Gastroesophageal sphincter (tissue), 3 donors: Measurements from ENCODE around the gene MKLN1.

ENCODE experiments used
- EP300 ChIP-seq: sonication (generic); formaldehyde crosslinking; IDR thresholded peaks from one replicate; pipeline ENCODE4 v1.6.1; 2017; ENCODE audit warnings: antibody characterized with exemption, mild to moderate bottlenecking
- POLR2A ChIP-seq, 2 donors: fragments of 450-650 bp; IDR thresholded peaks; one replicate each; pipeline ENCODE4 v1.6.1; 2017; ENCODE audit warnings: antibody characterized with exemption in 2 of 2, mild to moderate bottlenecking in 2 of 2, moderate library complexity in 1 of 2
- POLR2AphosphoS5 ChIP-seq: sonication (generic); formaldehyde crosslinking; IDR thresholded peaks from one replicate; pipeline ENCODE4 v1.6.1; 2017; ENCODE audit warnings: antibody characterized with exemption
- TF ChIP-seq, protein P1 (sequence below), 4 experiments: fragments of 200-600 bp in 2 of 4; fragments of 450-650 bp in 2 of 4; sonication (generic) in 1 of 4; IDR thresholded peaks; one replicate each; pipeline ENCODE4 v1.5.1; 2017 to 2019; ENCODE audit warnings: antibody characterized with exemption in 4 of 4, mild to moderate bottlenecking in 2 of 4, moderate library complexity in 2 of 4

DNA sequence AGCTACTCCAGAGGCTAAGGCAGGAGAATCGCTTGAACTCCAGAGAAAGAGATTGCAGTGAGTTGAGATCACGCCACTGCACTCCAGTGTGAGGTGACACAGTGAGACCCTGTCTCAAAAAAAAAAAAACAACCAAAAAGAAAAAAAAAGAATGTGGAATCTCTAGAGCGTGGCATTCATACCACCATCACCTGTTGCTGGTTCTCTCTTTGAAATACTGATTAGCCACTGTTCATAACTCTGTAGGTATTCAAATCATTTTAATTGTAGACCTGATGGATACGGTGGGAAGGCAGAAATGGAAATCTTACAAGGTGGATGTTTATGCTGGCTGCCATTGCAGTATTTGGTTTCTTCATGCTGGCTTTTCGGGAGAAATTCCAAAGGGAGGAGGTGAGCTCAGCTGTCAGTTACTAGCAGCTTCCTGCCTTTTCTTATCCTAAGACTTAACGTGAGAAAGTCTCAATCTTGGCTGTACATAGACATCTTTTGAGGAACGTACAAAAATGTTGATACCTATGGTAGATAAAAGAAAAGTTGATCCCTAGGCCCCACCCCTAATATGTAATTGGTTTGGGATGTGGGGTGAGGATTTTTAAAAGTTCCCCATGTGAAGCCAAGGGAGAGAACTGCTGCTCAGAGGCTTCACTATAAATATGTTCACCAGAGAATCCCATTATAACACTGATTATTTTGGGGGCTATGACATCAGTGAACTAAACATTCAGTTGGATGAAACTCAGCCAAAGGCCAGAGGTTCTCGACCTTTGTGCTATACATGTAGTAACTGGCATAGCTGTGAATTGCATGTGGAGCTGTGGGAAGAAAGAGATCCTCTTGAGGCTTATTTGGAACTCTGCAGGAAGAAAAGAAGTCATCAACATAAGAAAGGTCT is 26.9 kb upstream of the MKLN1 start:
- TF ChIP-seq, protein P1, sequence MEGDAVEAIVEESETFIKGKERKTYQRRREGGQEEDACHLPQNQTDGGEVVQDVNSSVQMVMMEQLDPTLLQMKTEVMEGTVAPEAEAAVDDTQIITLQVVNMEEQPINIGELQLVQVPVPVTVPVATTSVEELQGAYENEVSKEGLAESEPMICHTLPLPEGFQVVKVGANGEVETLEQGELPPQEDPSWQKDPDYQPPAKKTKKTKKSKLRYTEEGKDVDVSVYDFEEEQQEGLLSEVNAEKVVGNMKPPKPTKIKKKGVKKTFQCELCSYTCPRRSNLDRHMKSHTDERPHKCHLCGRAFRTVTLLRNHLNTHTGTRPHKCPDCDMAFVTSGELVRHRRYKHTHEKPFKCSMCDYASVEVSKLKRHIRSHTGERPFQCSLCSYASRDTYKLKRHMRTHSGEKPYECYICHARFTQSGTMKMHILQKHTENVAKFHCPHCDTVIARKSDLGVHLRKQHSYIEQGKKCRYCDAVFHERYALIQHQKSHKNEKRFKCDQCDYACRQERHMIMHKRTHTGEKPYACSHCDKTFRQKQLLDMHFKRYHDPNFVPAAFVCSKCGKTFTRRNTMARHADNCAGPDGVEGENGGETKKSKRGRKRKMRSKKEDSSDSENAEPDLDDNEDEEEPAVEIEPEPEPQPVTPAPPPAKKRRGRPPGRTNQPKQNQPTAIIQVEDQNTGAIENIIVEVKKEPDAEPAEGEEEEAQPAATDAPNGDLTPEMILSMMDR (IDR thresholded peaks at IDR 0.05) = no peak
- TF ChIP-seq POLR2A (IDR thresholded peaks at IDR 0.05) = no peak
- no peak for TF ChIP-seq POLR2AphosphoS5
- no peak for TF ChIP-seq EP300
